Activated CD8-positive, alpha-beta T cell treated with anti-CD3 and anti-CD28 coated beads for 36 hours (primary cell): ENCODE data around the gene SYK. TPM values are rescaled to one million over a fixed set of nuclear protein-coding genes. Genes with fewer than 3 reads are reported as not detected.

Experiments
- ATAC-seq: fragments of 200-7000 bp; cut with Tn5 transposase; one replicate; pipeline ENCODE4 v1.10.0; 2021; ENCODE audit warnings: mild to moderate bottlenecking, moderate library complexity
- CTCF ChIA-PET: fragments of 350-600 bp; sonication (Branson Sonifier 250); formaldehyde crosslinking; loops from one replicate; lab custom pipeline; 2021; ENCODE audit warnings: antibody characterized with exemption; lab: Charles Lee
- POLR2A ChIA-PET: fragments of 350-600 bp; sonication (Branson Sonifier 250); formaldehyde crosslinking; loops from one replicate; lab custom pipeline; 2021; ENCODE audit warnings: antibody characterized with exemption; lab: Charles Lee
- DNase-seq: peaks from one replicate; pipeline ENCODE4 v3.0.0-alpha.2; 2020
- H3K27ac Mint-ChIP-seq: one replicate; pipeline ENCODE4 v1.8.0; 2021; ENCODE audit warnings: mild to moderate bottlenecking, mixed read lengths
- H3K27me3 Mint-ChIP-seq: one replicate; pipeline ENCODE4 v1.8.0; 2021; ENCODE audit warnings: mixed read lengths
- H3K36me3 Mint-ChIP-seq: one replicate; pipeline ENCODE4 v1.8.0; 2021; ENCODE audit warnings: low read depth, mixed read lengths
- H3K4me1 Mint-ChIP-seq: one replicate; pipeline ENCODE4 v1.8.0; 2021; ENCODE audit warnings: low read depth, mixed read lengths
- H3K4me3 Mint-ChIP-seq: one replicate; pipeline ENCODE4 v1.8.0; 2021; ENCODE audit warnings: mild to moderate bottlenecking, moderate library complexity, mixed read lengths
- H3K9me3 Mint-ChIP-seq: one replicate; pipeline ENCODE4 v1.8.0; 2021; ENCODE audit warnings: mixed read lengths
- CTCF ChIP-seq: fragments of 200-600 bp; IDR thresholded peaks from one replicate; pipeline ENCODE4 v1.8.0; 2022; ENCODE audit warnings: antibody characterized with exemption, mild to moderate bottlenecking
- intact Hi-C: fragments of 100-400 bp; cut with micrococcal nuclease; formaldehyde crosslinking; loops from one replicate; pipeline ENCODE4 v1.10.0; 2022
- total RNA-seq, 2 experiments: library from RNA; stranded (reverse); gene quantifications; one replicate each; pipeline ENCODE4 v1.2.3, GENCODE V29; 2021

Gene SYK
- total RNA-seq, 2 experiments from 2014 or later: 0.20 to 0.56 TPM

GRCh38 chr9:90864779-90865178, 63.2 kb downstream of the SYK start:
- intact Hi-C loops: no loop called here
- Mint-ChIP-seq H3K9me3 (no peaks in the 10 kb centered on the region), H3K36me3 (no peaks in the 10 kb centered on the region), H3K27ac (no peak overlapping the region), H3K4me1 (peaks cover 8% of the 10 kb centered on the region), H3K4me3 (no peak overlapping the region), H3K27me3 (no peaks in the 10 kb centered on the region)
- CTCF ChIA-PET: interaction anchor here (0.8 kb wide), 1 partner anchor 9 kb away, joined by 3 read pairs; no protein-coding TSS in a partner anchor
- ATAC-seq: no peak
- no peak for DNase-seq
- POLR2A ChIA-PET: no interaction called here
- no peak for TF ChIP-seq CTCF

GRCh38 chr9:90867101-90867500, 65.5 kb downstream of the SYK start:
- Mint-ChIP-seq H3K27ac (no peak overlapping the region), H3K27me3 (no peaks in the 10 kb centered on the region), H3K36me3 (no peaks in the 10 kb centered on the region), H3K4me1 (peaks cover 8% of the 10 kb centered on the region), H3K9me3 (no peaks in the 10 kb centered on the region), H3K4me3 (no peak overlapping the region)
- CTCF ChIA-PET: interaction anchor here (1.3 kb wide), 1 partner anchor 1265 kb away, joined by 3 read pairs; no protein-coding TSS in a partner anchor
- ATAC-seq (no peak), DNase-seq (no peak)
- POLR2A ChIA-PET: no interaction called here
- intact Hi-C loops: no loop called here
- TF ChIP-seq CTCF: no peak

- Mint-ChIP-seq H3K4me3 (no peak overlapping the region), H3K9me3 (no peaks in the 10 kb centered on the region), H3K36me3 (no peaks in the 10 kb centered on the region), H3K4me1 (peaks cover 8% of the 10 kb centered on the region), H3K27ac (no peak overlapping the region), H3K27me3 (no peaks in the 10 kb centered on the region)
- intact Hi-C loops: no loop called here
- DNase-seq (no peak), ATAC-seq (no peak)
- POLR2A ChIA-PET: no interaction called here
- TF ChIP-seq CTCF: no peak
- CTCF ChIA-PET: interaction anchor here (1.3 to 1.5 kb wide), 2 partner anchors 32 to 46 kb away, joined by 4 to 7 read pairs; no protein-coding TSS in a partner anchor
Observed at GRCh38 chr9:90868555-90868954, 66.9 kb downstream of the SYK start.

GRCh38 chr9:90869361-90869760, 67.7 kb downstream of the SYK start:
- Mint-ChIP-seq H3K27ac (no peak overlapping the region), H3K4me3 (no peak overlapping the region), H3K27me3 (no peaks in the 10 kb centered on the region), H3K36me3 (no peaks in the 10 kb centered on the region), H3K4me1 (peaks cover 6% of the 10 kb centered on the region), H3K9me3 (no peaks in the 10 kb centered on the region)
- ChIA-PET POLR2A (no interaction called here), CTCF (interaction anchor here (1.1 to 1.6 kb wide), 6 partner anchors 9 to 113 kb away, joined by 3 to 7 read pairs (median 4); no protein-coding TSS in a partner anchor)
- ATAC-seq: no peak
- intact Hi-C loops: no loop called here
- TF ChIP-seq CTCF: no peak
- DNase-seq: no peak

- POLR2A ChIA-PET: no interaction called here
- peak; percentile 90 for TF ChIP-seq CTCF
- ATAC-seq: no peak
- H3K9me3 Mint-ChIP-seq: no peaks in the 10 kb centered on the region
- H3K36me3 Mint-ChIP-seq: no peaks in the 10 kb centered on the region
- intact Hi-C loops: loop anchor here (5.0 to 10.0 kb wide), 2 partner anchors 113 to 646 kb away; no protein-coding TSS in a partner anchor
- no peaks in the 10 kb centered on the region for H3K27me3 Mint-ChIP-seq
- peak; percentile 62 for DNase-seq
- H3K4me3 Mint-ChIP-seq: no peak overlapping the region
- H3K27ac Mint-ChIP-seq: no peak overlapping the region
- no peaks in the 10 kb centered on the region for H3K4me1 Mint-ChIP-seq
- CTCF ChIA-PET: interaction anchor here (0.8 to 1.7 kb wide), 20 partner anchors 9 to 1273 kb away, joined by 3 to 6 read pairs (median 3); no protein-coding TSS in a partner anchor
Observed at GRCh38 chr9:90870621-90871326, 69.2 kb downstream of the SYK start.
